HG02970 (cell line): Measurements from ENCODE around the gene U2AF1L4.

Experiments used
- ATAC-seq: cut with Tn5 transposase; IDR thresholded peaks from one replicate; pipeline ENCODE4 v1.9.1; 2021; ENCODE audit warnings: mild to moderate bottlenecking, moderate library complexity, moderate number of reproducible peaks; ENCODE audit not compliant: unreplicated experiment, low FRiP score

U2AF1L4 gene, protein sequence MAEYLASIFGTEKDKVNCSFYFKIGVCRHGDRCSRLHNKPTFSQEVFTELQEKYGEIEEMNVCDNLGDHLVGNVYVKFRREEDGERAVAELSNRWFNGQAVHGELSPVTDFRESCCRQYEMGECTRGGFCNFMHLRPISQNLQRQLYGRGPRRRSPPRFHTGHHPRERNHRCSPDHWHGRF

DNA sequence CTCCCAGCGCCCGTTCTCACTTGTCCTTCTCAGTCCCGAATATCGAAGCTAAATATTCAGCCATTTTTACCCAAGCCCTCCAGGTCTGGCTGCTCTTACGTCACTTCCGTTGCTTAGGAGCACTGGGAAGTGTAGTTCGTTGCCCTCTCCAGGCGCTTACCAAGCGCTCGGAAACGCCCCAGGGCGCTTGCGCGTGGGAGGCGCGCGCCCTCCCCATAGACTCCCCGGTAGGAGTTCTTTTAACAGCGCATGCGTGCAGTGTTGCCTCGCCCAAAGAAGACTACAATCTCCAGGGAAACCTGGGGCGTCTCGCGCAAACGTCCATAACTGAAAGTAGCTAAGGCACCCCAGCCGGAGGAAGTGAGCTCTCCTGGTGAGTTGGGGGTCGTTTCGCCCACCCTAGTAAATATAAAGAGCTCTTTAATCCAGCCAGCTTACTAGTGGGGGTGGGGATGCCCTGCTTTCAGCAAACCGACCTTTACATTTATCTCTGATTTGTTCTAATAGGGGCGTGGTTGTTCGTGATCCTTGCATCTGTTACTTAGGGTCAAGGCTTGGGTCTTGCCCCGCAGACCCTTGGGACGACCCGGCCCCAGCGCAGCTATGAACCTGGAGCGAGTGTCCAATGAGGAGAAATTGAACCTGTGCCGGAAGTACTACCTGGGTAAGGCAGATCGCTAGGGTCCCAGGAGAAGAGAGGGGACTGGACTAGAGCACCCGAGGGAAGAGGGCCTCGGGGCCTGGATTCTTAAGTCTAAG, at the start of gene U2AF1L4, which contains the start of gene PSENEN:
Gene U2AF1L4, minus strand, starts transcription at position 91 of the 759 bp plus-strand sequence. Its CDS starts 27 bp downstream, at position 64.
Gene PSENEN, plus strand, starts transcription at position 324 of the 759 bp plus-strand sequence. Its CDS starts 280 bp downstream, at position 604.
- peak; percentile 45 for ATAC-seq

- no peak for ATAC-seq
Measured at GRCh38 chr19:35793381-35794165, 48.4 kb upstream of the U2AF1L4 start.

GRCh38 chr19:35792888-35793287, 47.7 kb upstream of the U2AF1L4 start:
- no peak for ATAC-seq

GRCh38 chr19:35792312-35792711, 47.1 kb upstream of the U2AF1L4 start:
- no peak for ATAC-seq

- ATAC-seq: no peak
Measured at GRCh38 chr19:35791814-35792279, 46.6 kb upstream of the U2AF1L4 start.

DNA sequence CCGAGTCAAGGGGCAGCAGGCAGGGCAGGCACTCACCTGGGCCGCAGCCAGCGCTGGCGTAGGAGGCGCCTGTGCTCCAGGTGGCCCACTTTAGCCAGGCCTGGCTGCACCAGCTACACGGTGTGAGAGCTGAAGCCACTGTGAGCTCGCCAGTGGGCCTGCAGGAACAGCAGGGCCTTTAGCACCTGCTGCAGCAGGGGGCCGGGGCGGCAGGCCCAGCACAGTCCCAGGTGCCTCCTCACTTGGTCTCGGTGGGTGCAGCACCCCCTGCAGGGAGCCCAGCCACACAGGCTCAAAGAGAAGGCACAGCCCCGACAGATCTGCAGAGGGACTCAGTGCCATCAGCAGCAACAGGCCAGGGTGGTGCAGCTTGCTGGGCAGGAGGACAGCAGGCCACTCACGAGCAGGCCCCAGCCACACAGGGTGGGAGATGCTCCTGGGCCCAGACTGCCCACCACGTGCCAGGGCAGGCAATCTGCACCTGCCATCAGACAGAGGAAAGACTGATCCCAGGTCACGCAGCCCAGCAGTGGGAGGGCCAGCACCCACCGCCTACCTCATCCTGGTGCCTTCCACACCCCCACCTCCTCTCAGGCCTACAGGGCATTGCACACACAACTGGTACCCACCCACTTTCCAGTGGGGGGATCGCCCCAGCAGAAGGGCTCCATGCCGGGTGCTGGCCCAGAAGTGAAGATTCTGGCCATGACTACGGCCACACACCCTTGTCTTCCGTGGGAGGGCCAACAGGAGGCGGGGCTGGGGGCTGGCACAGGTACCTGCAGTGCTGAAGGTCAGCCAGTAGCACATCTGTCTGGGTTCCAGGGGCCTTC, 46.0 kb upstream of the U2AF1L4 start:
- no peak for ATAC-seq

DNA sequence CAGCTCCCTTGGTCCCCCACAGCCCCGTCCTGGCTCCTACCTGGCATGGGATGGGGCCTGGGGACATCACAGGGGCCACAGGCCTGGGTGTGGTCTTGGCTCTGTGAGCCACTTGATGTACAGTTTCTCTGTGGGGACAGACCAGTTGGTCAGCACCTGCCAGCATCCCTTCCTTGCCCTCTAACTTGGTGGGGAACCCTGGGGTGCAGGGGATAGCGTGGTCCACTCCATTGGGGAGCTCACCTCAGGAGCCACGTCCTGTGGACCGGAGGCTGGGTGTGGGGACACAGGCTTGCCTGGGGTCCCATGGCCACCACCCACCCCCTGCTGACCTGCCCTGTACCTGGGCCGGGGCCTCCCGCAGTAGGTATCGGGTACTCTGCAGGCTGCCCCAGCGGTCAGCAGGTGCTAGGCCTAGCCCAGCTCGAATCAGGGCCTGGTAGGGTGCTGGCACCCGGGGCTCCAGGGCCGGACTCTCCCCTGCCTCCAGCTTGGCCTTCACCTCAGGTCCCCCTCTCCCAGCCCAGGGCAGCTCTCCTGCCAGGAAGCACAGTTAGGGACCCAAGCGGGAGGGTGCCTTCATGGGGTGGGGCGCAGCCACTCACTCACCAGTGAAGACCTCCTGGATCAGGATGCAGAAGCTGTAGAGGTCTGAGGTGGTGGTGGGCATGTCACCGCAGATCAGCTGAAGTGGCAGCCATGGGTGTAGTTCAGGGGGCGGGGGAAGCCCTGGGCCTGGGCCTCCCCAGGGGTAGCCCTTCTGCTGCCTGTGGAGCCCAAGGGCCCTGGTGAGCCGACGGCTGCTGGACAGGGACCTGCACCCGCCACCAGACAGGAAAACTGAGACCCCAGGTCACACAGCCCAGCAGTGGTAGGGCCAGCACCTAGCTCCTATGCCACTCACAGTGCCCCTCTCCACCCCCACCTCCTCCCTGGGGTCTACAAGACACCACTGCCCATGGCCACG, 45.0 kb upstream of the U2AF1L4 start:
- ATAC-seq: no peak

DNA sequence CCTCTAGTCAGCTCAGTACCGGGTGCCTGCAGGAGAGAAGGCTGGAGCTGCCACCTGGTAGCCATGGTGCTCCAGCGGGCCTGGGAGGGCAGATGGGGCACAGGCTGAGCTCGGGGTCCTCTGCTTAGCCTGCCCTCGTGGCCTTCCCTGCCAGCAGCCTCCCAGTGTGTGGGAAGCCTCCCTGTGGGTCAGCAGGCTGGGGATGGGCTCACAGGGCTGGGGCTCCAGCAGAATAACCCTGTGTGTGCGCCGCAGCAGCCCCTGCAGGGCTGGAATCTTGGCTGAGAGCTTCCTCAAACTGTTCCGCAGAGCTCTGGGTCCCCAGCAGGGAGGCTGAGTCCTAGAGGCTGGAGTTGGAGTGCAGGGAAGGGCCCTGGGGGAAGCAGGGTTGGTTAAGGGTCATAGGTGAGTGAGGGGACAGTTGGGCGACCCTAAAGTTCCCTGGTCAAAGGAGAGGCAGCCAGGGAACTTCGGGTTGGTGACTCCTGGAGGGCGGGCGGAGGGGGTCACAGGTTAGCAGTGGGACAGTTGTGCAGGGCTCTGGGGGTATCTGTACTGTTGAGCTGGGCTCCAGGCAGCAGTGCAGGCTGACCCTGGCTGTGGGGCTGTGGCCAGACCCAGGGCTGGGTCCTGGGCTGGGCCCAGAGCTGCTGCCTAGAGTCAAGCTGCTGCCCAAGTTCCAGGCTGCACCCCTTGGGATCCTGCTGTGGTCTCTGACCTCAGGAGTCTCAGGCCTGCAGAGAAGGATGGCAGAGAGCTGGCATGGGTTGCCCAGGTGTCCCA, 44.2 kb upstream of the U2AF1L4 start:
- ATAC-seq: no peak

GRCh38 chr19:35788205-35788960, 43.2 kb upstream of the U2AF1L4 start:
- ATAC-seq: no peak

- no peak for ATAC-seq
Measured at GRCh38 chr19:35787227-35787799, 42.1 kb upstream of the U2AF1L4 start.

DNA sequence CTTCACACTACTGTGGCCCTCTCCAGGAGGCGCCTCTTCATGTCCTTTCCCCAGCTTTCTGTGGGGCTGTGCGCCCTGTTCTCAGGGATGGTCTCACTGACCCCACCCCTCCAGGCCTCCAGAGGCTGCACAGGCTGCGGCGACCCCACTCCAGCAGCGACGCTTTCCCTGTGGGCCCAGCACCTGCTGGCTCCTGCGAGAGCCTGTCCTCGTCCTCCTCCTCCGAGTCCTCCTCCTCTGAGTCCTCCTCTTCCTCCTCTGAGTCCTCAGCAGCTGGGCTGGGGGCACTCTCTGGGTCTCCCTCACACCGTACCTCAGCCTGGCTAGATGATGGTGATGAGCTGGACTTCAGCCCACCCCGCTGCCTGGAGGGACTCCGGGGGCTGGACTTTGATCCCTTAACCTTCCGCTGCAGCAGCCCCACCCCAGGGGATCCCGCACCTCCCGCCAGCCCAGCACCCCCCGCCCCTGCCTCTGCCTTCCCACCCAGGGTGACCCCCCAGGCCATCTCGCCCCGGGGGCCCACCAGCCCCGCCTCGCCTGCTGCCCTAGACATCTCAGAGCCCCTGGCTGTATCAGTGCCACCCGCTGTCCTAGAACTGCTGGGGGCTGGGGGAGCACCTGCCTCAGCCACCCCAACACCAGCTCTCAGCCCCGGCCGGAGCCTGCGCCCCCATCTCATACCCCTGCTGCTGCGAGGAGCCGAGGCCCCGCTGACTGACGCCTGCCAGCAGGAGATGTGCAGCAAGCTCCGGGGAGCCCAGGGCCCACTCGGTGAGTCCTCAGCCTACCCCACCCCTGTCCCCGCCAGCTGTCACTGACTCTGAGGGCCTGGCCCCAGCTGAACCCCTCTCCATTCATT, 41.3 kb upstream of the U2AF1L4 start:
- no peak for ATAC-seq

DNA sequence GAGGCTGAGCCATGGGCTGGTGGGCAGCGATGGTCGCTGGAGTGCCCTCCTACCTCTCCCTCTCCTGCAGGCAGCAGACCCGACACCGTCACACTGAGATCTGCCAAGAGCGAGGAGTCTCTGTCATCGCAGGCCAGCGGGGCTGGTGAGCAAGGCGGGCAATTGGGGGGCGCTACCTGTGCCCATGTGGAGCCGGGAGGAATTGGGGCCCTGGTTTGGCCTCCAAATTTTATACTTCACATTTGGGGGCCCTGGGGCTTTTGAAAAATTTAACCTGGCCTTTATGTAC, 40.1 kb upstream of the U2AF1L4 start:
- no peak for ATAC-seq

DNA sequence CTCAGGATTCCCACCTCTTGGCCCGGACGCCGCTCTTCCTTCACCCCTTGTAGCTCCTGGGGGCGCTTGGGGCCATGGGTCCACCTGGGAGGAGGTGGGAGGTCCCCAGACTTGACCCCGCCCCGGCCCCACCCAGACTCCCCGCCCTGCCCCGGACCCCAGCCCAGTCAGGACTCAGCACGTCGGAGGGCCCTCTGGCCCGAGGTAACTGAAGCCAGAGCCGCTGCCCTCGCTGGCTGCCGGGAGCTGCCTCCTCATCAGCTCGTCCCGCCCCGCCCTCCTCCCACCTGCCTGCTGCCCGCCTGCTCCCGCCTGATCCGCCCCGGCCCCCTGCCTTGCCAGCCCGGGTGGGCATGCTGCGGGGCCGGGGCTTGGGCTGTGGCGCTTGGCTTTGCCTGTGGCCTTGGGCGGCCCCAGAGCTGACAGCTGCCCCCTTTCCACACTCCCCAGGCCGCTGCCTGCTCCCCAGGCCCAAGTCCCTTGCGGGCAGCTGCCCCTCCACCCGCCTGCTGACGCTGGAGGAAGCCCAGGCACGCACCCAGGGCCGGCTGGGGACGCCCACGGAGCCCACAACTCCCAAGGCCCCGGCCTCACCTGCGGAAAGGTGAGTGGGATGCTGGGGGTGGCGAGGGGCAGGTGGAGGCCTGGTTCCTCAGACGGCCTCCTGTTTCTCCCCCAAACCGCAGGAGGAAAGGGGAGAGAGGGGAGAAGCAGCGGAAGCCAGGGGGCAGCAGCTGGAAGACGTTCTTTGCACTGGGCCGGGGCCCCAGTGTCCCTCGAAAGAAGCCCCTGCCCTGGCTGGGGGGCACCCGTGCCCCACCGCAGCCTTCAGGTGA, 39.5 kb upstream of the U2AF1L4 start:
- ATAC-seq: no peak

DNA sequence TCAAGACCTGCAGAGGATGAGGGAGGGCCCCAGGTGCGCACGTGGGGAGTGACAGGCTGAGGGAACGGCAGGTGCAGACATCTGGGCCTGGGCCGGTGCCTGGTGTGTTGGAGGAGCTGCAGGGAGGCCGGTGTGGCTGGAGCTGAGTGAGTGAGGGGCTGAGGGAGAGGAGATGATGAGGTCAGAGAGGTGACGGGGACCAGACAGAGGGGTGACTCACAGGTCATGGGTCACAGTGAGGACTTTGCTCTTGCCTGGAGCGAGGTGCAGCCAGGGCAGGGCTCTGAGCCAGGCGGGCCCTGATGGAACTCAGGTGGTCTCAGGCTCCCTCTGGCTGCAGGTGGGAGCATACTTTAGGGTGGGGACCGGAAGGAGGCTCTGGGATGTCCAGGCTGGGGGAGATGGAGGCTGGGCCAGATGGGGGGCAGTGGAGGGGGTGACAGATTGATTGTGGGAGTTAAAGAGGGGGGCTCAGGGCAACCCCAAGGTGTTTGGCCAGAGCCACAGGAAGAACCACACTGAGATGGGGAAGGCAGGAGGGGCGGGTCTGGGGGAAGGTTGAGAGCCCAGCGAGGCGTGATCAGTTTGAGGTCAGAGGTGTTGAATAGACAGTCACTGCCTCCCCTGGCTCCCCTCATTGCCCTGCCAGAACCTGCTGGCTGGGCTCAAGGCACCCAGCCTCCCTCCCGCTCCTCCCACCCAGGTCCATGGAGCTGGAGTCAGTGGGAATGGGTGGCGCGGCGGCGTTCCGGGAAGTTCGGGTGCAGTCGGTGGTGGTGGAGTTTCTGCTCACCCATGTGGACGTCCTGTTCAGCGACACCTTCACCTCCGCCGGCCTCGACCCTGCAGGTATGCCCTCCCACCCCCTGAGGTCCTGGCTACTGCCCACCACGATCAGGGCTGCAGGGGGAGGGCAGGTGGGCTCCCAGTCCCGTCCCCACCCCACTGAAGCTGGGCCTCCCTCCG, 38.5 kb upstream of the U2AF1L4 start:
- ATAC-seq: no peak

DNA sequence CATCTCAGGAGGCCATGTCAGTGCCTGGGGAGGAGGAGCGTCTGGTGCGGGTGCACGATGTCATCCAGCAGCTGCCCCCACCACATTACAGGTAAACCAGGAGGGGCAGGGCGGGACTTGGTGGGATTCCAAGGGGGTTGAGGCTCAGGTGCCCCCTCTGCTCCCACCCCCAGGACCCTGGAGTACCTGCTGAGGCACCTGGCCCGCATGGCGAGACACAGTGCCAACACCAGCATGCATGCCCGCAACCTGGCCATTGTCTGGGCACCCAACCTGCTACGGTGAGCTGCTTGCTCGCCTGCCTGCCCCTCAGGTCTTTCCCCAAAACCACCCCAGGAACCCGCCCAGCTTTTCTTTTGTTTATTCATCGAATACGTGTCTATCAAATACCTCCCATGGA, 37.4 kb upstream of the U2AF1L4 start:
- no peak for ATAC-seq
